Stomach (tissue), 4 donors: ENCODE results near the gene PAX5.

ENCODE experiments used
- EP300 ChIP-seq: sonication (generic); formaldehyde crosslinking; IDR thresholded peaks from one replicate; pipeline ENCODE4 v1.6.1; 2017; ENCODE audit warnings: antibody characterized with exemption
- POLR2A ChIP-seq, 4 donors: fragments of 450-650 bp; IDR thresholded peaks; one replicate each; pipeline ENCODE4 v1.6.1; 2016; ENCODE audit warnings: antibody characterized with exemption in 4 of 4, control low read depth in 2 of 4, mild to moderate bottlenecking in 1 of 4, moderate library complexity in 1 of 4
- TF ChIP-seq, protein P1 (sequence below), 7 experiments: fragments of 450-650 bp in 4 of 7; fragments of 200-600 bp in 3 of 7; sonication (generic) in 3 of 7; IDR thresholded peaks; one replicate each; pipeline ENCODE4 v1.5.1; 2016 to 2019; ENCODE audit warnings: antibody characterized with exemption in 7 of 7, control low read depth in 2 of 7, mild to moderate bottlenecking in 1 of 7

DNA sequence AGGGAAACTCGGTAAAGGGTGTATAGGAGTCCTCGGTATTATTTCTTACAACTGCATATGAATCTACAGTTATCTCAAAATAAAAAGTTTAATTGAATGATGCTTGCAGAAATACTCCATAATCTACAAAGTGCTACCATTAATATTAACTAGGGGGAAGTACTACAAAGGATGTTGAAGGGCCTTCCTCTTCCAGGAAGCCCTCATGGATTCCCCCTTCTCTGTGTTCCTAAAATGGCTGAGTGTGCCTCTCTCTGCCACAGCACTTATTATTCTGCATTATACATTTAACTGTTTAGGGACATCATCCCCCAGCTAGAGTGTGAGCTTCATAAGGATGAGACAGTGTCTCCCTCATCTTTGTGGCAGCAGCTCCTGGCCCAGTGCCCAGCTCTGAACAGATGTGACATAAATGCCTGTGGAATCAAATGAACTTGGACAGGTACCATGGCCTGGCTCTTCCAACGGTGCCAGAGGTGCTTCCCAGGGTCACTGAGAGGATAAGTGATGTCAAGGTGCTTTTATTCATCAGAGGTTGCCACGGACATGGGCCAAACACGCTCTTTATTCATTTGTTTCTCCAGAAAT lies 99.5 kb downstream of the PAX5 start:
- TF ChIP-seq, protein P1, sequence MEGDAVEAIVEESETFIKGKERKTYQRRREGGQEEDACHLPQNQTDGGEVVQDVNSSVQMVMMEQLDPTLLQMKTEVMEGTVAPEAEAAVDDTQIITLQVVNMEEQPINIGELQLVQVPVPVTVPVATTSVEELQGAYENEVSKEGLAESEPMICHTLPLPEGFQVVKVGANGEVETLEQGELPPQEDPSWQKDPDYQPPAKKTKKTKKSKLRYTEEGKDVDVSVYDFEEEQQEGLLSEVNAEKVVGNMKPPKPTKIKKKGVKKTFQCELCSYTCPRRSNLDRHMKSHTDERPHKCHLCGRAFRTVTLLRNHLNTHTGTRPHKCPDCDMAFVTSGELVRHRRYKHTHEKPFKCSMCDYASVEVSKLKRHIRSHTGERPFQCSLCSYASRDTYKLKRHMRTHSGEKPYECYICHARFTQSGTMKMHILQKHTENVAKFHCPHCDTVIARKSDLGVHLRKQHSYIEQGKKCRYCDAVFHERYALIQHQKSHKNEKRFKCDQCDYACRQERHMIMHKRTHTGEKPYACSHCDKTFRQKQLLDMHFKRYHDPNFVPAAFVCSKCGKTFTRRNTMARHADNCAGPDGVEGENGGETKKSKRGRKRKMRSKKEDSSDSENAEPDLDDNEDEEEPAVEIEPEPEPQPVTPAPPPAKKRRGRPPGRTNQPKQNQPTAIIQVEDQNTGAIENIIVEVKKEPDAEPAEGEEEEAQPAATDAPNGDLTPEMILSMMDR (IDR thresholded peaks at IDR 0.05) = no peak
- TF ChIP-seq POLR2A (IDR thresholded peaks at IDR 0.05) (no peak), EP300 (no peak)
